HG03558 (cell line): ENCODE results near the gene SHISA7.
A peak's percentile ranks its signal among the peaks of the same experiment; 100 is the strongest.

ENCODE experiments used
- ATAC-seq: cut with Tn5 transposase; IDR thresholded peaks from one replicate; pipeline ENCODE4 v1.9.1; 2021; ENCODE audit warnings: moderate number of reproducible peaks; ENCODE audit not compliant: unreplicated experiment; ENCODE audit errors: extremely low read depth

Gene SHISA7

GRCh38 chr19:55482156-55482961, 39.3 kb upstream of the SHISA7 start:
- ATAC-seq, result no peak

- ATAC-seq, result no peak
These were observed 38.7 kb upstream of the SHISA7 start for GRCh38 chr19:55481794-55482155.

DNA sequence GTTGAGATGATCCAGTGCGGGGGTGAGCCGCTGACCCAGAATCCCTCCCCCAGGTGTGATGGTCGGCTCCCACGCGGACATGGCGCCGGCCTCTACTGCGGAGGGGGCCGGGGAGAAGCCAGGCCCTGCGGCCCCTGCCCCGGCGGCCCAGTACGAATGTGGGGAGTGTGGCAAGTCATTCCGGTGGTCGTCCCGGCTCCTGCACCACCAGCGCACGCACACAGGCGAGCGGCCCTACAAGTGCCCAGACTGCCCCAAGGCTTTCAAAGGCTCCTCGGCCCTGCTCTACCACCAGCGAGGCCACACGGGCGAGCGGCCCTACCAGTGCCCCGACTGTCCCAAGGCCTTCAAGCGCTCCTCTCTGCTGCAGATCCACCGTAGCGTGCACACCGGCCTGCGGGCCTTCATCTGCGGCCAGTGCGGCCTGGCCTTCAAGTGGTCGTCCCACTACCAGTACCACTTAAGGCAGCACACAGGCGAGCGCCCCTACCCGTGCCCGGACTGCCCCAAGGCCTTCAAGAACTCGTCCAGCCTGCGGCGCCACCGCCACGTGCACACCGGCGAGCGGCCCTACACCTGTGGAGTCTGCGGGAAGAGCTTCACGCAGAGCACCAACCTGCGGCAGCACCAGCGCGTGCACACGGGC, 38.2 kb upstream of the SHISA7 start:
- no peak for ATAC-seq

DNA sequence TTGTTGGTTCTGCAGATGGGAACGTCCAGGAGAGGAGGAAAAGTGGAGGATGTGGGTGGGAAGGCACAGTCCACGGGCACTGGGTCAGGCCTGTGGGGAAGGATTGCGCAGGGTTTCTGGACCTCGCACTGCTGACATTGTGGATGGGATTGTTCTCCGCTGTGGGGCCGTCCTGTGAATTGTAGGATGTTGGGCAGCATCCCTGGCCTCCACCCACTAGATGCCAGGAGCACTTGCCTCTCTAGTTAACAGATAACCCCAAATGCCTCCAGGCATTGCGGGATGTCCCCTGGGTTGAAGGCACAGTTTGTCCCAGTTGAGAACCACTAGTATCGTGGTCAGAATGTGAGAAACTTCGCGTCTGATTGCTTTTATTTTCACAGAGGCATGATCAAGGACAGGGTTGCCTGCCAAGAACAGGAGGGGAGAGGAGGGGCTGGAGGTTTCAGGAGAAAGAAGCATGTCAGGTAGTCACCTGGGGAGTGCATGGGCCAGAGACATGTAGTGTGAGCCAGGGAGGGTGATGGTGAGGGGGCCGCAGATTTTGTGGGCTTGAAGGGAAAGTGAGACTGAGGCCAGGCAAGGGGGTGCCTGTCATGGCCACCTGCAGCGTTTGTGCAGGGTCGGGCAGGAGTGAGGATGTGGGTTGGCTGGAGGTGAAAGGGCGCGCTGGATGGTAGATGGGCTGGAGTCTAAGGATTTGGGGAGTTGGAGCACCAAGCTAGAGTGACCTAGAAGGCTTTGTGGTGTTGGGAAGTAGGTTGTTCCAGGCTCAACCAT, 36.5 kb upstream of the SHISA7 start:
- no peak for ATAC-seq

- no peak for ATAC-seq
These were observed 35.9 kb upstream of the SHISA7 start for GRCh38 chr19:55479045-55479444.

DNA sequence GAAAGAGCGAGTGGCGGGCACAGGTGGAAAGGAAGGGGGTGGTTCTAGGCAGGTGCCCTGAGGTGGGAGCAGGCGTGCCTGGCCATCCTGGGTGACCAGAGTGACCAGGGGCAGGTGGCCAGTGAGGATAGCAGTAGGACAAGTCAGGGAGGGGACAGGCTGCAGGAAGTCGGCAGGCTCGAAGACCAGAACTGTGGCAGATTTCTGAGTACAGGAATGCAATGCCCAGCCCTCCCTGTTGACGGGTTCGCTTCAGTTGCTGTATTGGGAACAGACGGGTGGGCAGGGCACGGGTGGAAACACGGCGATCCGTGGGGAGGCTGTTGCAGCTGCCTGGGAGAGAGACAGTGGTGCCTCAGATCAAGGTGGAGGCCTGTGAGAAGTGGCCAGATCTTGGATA, 35.3 kb upstream of the SHISA7 start:
- no peak for ATAC-seq

DNA sequence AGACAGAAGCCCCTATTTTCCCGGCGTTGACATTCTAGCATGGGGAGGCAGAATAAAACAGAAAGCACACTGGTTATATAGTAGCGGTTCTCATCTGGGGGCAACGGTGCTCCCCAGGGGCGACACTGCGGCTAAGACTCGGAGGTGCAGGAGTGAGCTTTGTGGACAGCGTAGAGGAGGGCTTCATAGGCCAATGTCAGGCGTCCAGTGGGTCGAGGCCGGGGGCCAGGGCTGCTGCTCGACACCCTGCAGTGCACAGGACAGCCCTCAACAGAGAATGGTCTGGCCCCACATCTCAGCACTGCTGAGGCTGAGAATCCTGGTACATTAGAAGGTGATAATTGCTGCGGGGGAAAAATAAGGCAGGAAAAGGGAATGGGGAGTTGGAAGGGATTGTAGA, 34.8 kb upstream of the SHISA7 start:
- no peak for ATAC-seq

- ATAC-seq, result peak; percentile 82
These were observed 33.1 kb upstream of the SHISA7 start, which contains the start of gene ZNF628 for GRCh38 chr19:55476100-55476775. ZNF628 (plus strand) TSS chr19:55476617; CDS start chr19:55479911, 3,294 bp downstream.

DNA sequence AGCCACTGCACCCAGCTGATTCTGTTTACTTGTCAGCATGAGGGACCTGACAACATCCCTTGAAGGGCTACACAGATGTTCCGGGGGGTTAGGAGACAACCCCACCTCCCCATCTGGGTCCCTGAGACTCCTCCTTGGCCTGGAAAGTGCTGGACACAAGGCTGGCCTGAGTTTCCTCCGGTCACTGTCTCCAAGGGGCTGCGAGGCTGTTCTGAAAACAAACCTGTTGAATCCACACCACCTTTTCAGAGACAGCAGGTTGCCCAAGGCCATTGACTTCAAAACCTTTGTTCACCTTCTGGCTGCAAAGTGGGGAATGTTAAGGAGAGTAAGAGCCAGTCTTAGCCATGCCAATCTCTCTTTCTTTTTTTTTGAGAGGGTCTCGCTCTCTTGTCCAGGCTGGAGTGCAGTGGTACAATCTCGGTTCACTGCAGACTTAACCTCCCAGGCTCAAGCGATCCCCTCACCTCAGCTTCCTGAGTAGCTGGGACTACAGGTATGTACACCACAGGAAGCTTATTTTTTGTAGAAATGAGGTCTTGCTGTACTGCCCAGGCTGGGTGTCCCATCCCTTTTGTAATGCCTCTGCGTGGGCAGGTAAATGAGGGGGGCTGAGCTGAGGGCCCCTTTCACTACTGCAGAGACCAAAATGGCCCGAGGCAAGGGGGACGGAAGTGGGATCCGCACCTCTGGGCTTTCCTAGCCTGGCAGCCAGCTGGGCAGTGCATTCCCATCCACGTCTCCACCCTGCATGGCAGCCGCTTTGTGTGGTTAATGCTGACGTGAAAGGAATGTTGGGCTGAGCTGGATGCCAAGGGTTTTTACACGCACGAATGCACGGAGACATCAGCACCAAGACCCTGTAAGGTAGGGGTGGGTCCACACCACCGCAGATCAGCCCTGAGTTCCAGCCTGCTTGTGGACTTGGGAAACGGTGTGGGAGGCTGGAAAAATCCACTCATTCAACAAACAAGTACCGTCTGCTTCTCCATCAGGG, 31.5 kb upstream of the SHISA7 start:
- ATAC-seq, result no peak

DNA sequence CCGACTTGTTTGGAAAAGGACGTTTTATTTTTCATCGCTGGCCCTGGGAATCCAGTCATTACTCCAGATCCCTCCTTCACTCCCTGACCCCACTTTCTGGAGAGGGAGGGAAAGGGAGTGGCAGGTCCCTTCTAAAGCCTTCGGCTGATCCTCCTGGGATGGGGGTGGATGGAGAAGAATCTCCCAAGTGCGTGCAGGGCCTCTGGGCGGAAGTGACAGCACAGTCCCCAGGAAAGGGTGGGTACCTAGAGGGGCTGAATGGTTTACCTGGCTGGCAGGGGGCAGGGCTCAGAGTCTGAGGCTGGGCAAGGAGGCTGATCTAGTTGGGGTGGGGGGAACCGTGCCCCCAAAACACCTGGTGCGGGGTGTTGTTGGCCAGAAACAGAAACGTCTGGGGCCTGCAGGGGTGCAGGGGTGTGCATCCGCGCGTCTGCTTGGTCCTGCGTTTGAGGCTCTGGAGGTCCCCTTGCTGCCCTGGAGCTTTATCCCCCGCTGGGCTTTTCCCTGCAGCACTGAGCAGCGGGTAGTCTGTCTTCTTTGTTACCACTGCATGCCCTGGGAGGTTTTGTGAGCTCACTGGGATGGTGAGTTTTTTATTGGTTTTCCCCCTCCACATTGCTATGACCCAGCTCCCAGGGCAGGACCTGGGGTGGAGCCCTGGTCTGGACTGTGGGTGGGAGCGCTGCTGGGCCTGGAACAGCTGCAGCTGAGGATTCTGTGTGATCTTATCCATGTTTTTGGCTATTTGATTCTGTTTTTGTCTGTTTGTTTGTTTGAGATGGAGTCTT, 30.3 kb upstream of the SHISA7 start:
- ATAC-seq, result no peak

DNA sequence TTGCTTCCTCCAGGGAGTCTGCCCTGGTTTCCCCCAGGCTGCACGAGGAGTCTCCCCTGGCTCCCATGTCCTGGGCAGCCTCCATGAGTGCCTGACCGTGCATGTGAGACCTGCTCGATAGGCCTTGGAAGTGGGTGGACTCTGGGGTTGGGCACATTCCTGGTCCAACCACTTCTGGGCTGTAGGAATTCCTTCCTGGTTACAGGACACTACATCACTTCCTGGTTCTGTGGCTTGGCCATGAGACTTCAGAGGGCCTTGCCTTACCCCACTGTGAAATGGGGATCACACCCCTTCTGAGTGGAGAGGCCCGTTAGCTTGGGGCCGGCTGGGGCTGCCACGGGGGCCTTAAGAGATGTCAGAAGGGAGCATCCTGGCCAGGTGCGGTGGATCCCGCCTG, 29.4 kb upstream of the SHISA7 start:
- no peak for ATAC-seq

DNA sequence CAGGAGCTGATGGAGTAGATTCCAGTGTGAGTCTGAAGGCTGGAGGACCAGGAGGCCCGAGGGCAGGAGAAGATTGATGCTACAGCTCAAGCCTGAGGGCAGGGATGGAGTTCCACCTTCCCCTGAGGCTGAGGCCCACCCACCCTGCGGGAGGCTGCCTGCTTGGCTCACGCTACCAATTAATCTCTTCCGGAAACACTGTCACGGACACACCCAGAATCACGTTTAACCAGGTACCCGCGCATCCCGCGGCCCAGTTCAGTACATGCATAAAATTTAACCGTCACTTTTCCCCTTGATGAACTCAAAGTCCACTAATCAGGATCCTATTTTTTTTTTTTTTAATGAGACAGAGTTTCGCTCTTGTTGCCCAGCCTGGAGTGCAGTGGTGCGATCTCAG, 28.2 kb upstream of the SHISA7 start:
- no peak for ATAC-seq

- ATAC-seq, result no peak
These were observed 24.9 kb upstream of the SHISA7 start for GRCh38 chr19:55468054-55468393.

GRCh38 chr19:55467236-55468053, 24.3 kb upstream of the SHISA7 start:
- no peak for ATAC-seq

DNA sequence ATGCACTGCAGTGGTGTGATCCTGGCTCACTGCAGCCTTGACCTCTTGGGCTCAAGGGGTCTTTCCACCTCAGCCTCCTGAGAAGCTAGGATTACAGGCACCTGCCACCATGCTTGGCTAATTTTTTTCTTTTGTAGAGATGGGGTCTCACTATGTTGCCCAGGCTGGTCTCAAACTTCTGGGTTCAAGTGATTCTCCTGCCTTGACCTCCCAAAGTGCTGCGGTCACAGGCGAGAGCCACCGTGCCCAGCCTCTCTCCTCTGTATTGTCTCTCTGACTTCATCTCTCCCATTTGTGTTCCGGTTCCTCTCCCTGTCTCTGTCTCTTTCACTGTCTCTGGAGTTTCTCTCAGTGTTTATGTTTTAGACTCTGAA, 23.1 kb upstream of the SHISA7 start:
- no peak for ATAC-seq

- ATAC-seq, result no peak
These were observed 22.6 kb upstream of the SHISA7 start for GRCh38 chr19:55465460-55466240.

DNA sequence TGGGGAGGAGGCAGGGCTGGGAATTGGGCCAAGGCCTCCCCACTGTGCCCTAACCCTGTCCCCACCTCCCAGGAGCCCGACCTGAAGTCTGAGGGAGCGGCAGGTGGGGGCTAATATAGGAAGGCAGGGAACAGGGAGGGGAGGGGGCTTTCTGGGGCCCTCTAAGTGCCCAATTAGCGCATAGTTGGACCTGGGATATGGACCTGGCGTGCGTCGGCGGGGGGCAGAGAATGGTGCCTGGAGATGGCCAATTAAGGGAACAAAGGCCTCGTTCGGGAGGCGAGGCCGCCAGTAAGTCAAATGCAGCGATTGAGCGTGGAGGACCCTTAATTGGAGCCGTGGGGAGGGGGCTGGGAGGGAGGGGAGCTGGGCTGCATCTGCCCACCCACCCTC, 21.6 kb upstream of the SHISA7 start, which contains the start of gene C19orf85:
C19orf85 (minus strand) TSS at position 90 of the 393 bp plus-strand sequence. CDS start 197 bp downstream, outside the sequence.
- no peak for ATAC-seq
